Right lobe of liver (tissue), 6 donors: ENCODE measurements around the gene ADCY5. TPM values are rescaled to one million over a fixed set of nuclear protein-coding genes. Genes with fewer than 3 reads are reported as not detected.
A peak's percentile ranks its signal among the peaks of the same experiment; 100 is the strongest.

Experiments used
- ATAC-seq, 4 donors: fragments of 200-7000 bp; cut with Tn5 transposase; one replicate each; pipeline ENCODE4 v1.9.1; 2020; ENCODE audit warnings: mild to moderate bottlenecking in 4 of 4, moderate library complexity in 4 of 4
- DNase-seq, 3 donors: peaks; one replicate each; pipeline ENCODE4 v3.0.0-alpha.2; 2020
- H3K27ac ChIP-seq, 3 donors: fragments of 200-600 bp; one replicate each; pipeline ENCODE4 v1.8.0; 2022
- H3K27me3 ChIP-seq, 2 donors: fragments of 200-600 bp; one replicate each; pipeline ENCODE4 v1.8.0; 2022
- H3K36me3 ChIP-seq, 4 donors: fragments of 200-600 bp; sonication (generic) in 1 of 4; one replicate each; pipeline versions ENCODE4 v1.5.1 to v1.8.0; 2017 to 2022; ENCODE audit warnings: control low read depth in 1 of 4
- H3K4me1 ChIP-seq, 4 donors: fragments of 200-600 bp; sonication (generic) in 1 of 4; one replicate each; pipeline versions ENCODE4 v1.5.1 to v1.8.0; 2017 to 2022; ENCODE audit warnings: control low read depth in 1 of 4
- H3K4me3 ChIP-seq, 3 donors: fragments of 200-600 bp; one replicate each; pipeline ENCODE4 v1.8.0; 2022
- H3K9me3 ChIP-seq, 4 donors: fragments of 200-600 bp; sonication (generic) in 1 of 4; one replicate each; pipeline versions ENCODE4 v1.5.1 to v1.8.0; 2017 to 2022; ENCODE audit warnings: control low read depth in 1 of 4
- CTCF ChIP-seq, 4 donors: fragments of 200-600 bp in 3 of 4; fragments of 450-650 bp in 1 of 4; IDR thresholded peaks; one replicate each; pipeline versions ENCODE4 v1.5.1 to v1.8.0; 2016 to 2022; ENCODE audit warnings: antibody characterized with exemption in 4 of 4, mild to moderate bottlenecking in 2 of 4
- POLR2A ChIP-seq: fragments of 450-650 bp; IDR thresholded peaks from one replicate; pipeline ENCODE4 v1.6.1; 2017; ENCODE audit warnings: antibody characterized with exemption, mild to moderate bottlenecking
- WGBS: methylation state at CpG from one replicate; pipeline ENCODE4 v1.1.6; 2018; ENCODE audit warnings: low coverage, low lambda C conversion rate; ENCODE audit not compliant: insufficient coverage; ENCODE audit errors: missing lambda C conversion rate; 5-methylcytosine and 5-hydroxymethylcytosine counted together
- intact Hi-C, 2 donors: fragments of 100-400 bp; cut with DNase I; formaldehyde crosslinking; loops; one replicate each; pipeline versions ENCODE4 v1.11.2 to v1.14.1; 2022
- total RNA-seq, 6 experiments: library from RNA; depleted of rRNA in 2 of 6; stranded (reverse); fragments of >200 nt in 2 of 6; fragmentation: NEBNext Ultra II Directional in 3 of 6; extraction: Animal tissue kit (Norgen Biotek cat#: 25700) in 3 of 6; gene quantifications; one replicate each; pipeline versions ENCODE4 v1.1.0 to v1.2.4, GENCODE V29; 2016 to 2023
- donor health status: DM: no; HTN: yes; CAD: no.
- donor health status: DM: no; HTN: no; CAD: no.
- donor health status: DM: no; HTN: no; CAD: no.
- donor health status: DM: no; HTN: yes; CAD: no.
- donor health status: DM: no; HTN: yes; CAD: no.

Gene ADCY5
- total RNA-seq, 6 experiments from 2014 or later: 1.9 to 3.7 (median 2.7) TPM

- H3K27me3 ChIP-seq: no peaks in the 10 kb centered on the region
- H3K36me3 ChIP-seq: no peaks in the 10 kb centered on the region
- ATAC-seq (no peak), DNase-seq (no peak)
- no peaks in the 10 kb centered on the region for H3K9me3 ChIP-seq
- H3K4me1 ChIP-seq: peaks cover 0 to 36% (median 11%) of the 10 kb centered on the region in 4 donors
- H3K4me3 ChIP-seq: no peak overlapping the region
- 74% methylated on average over 7 of the region's 21 CpGs for WGBS
- peak overlapping the region; percentile 22 to 83 (median 44) for H3K27ac ChIP-seq
- intact Hi-C loops: no loop called here
- TF ChIP-seq POLR2A: no peak
- no peak for TF ChIP-seq CTCF (IDR thresholded peaks at IDR 0.05)
Observed at GRCh38 chr3:123412811-123413604, 35.9 kb downstream of the ADCY5 start.

- no peaks in the 10 kb centered on the region for H3K27me3 ChIP-seq
- ATAC-seq (no peak), DNase-seq (no peak)
- intact Hi-C loops: no loop called here
- H3K36me3 ChIP-seq: no peaks in the 10 kb centered on the region
- peaks cover 0 to 40% (median 11%) of the 10 kb centered on the region in 4 donors for H3K4me1 ChIP-seq
- H3K4me3 ChIP-seq: no peak overlapping the region
- peak overlapping the region in 2 of 3 donors; percentile 62 to 83 for H3K27ac ChIP-seq
- no peak for TF ChIP-seq POLR2A
- no peak for TF ChIP-seq CTCF (IDR thresholded peaks at IDR 0.05)
- WGBS: 46% methylated on average over 2 of the region's 9 CpGs
- H3K9me3 ChIP-seq: no peaks in the 10 kb centered on the region
Observed at GRCh38 chr3:123412076-123412475, 36.8 kb downstream of the ADCY5 start.

GRCh38 chr3:123411340-123412040, 37.4 kb downstream of the ADCY5 start:
- peak overlapping the region; percentile 31 to 83 (median 62) for H3K27ac ChIP-seq
- no peaks in the 10 kb centered on the region for H3K9me3 ChIP-seq
- no peaks in the 10 kb centered on the region for H3K36me3 ChIP-seq
- DNase-seq (peak; percentile 48 to 76 (median 72)), ATAC-seq (peak; percentile 36 to 75 (median 59))
- TF ChIP-seq CTCF (IDR thresholded peaks at IDR 0.05) (no peak), POLR2A (no peak)
- H3K27me3 ChIP-seq: no peaks in the 10 kb centered on the region
- no peak overlapping the region for H3K4me3 ChIP-seq
- WGBS: 40% methylated on average over 1 of the region's 9 CpGs
- peaks cover 0 to 44% (median 11%) of the 10 kb centered on the region in 4 donors for H3K4me1 ChIP-seq
- intact Hi-C loops: no loop called here

- intact Hi-C loops: no loop called here
- peak overlapping the region; percentile 58 to 83 (median 60) for H3K27ac ChIP-seq
- H3K4me3 ChIP-seq: no peak overlapping the region
- H3K36me3 ChIP-seq: no peaks in the 10 kb centered on the region
- DNase-seq: no peak
- WGBS: 80% methylated on average over 1 of the region's 1 CpG
- ATAC-seq: no peak
- H3K27me3 ChIP-seq: no peaks in the 10 kb centered on the region
- no peaks in the 10 kb centered on the region for H3K9me3 ChIP-seq
- TF ChIP-seq POLR2A (no peak), CTCF (IDR thresholded peaks at IDR 0.05) (no peak)
- peaks cover 0 to 49% (median 11%) of the 10 kb centered on the region in 4 donors for H3K4me1 ChIP-seq
Observed at GRCh38 chr3:123410149-123410515, 38.8 kb downstream of the ADCY5 start.
